GM19193 (cell line): ENCODE data around the gene OPTC.

Experiments
- POLR2A ChIP-seq: IDR thresholded peaks from 4 replicates; pipeline ENCODE4 v1.6.1; 2011; ENCODE audit not compliant: insufficient read depth, insufficient read length; ENCODE audit errors: extremely low read depth

The OPTC gene

GRCh38 chr1:203505526-203506204 is 11.7 kb downstream of the OPTC start:
- TF ChIP-seq POLR2A: no peak

- no peak for TF ChIP-seq POLR2A
Observed at GRCh38 chr1:203506858-203507626, 13.1 kb downstream of the OPTC start.

- no peak for TF ChIP-seq POLR2A
Observed at GRCh38 chr1:203507759-203508158, 13.8 kb downstream of the OPTC start.

GRCh38 chr1:203508463-203509073 is 14.6 kb downstream of the OPTC start:
- TF ChIP-seq POLR2A: no peak

- TF ChIP-seq POLR2A: no peak
Observed at GRCh38 chr1:203509135-203509534, 15.2 kb downstream of the OPTC start.

- TF ChIP-seq POLR2A: no peak
Observed at GRCh38 chr1:203511513-203511912, 17.6 kb downstream of the OPTC start.

- TF ChIP-seq POLR2A: no peak
Observed at GRCh38 chr1:203511930-203512329, 18.0 kb downstream of the OPTC start.

GRCh38 chr1:203512517-203512847 is 18.5 kb downstream of the OPTC start:
- TF ChIP-seq POLR2A: no peak

- TF ChIP-seq POLR2A: no peak
Observed at GRCh38 chr1:203512848-203513584, 19.1 kb downstream of the OPTC start.

GRCh38 chr1:203513585-203514031 is 19.7 kb downstream of the OPTC start:
- TF ChIP-seq POLR2A: no peak

- no peak for TF ChIP-seq POLR2A
Observed at GRCh38 chr1:203516184-203516583, 22.2 kb downstream of the OPTC start.

- no peak for TF ChIP-seq POLR2A
Observed at GRCh38 chr1:203516906-203517305, 23.0 kb downstream of the OPTC start.

- no peak for TF ChIP-seq POLR2A
Observed at GRCh38 chr1:203517426-203518110, 23.6 kb downstream of the OPTC start.

- TF ChIP-seq POLR2A: no peak
Observed at GRCh38 chr1:203518541-203518940, 24.6 kb downstream of the OPTC start.

GRCh38 chr1:203519053-203519840 is 25.3 kb downstream of the OPTC start:
- TF ChIP-seq POLR2A: no peak

- TF ChIP-seq POLR2A: no peak
Observed at GRCh38 chr1:203519896-203520295, 25.9 kb downstream of the OPTC start.
